GM10847 (cell line): ENCODE data around the gene ZMIZ2.

ENCODE experiments used
- POLR2A ChIP-seq: IDR thresholded peaks from 2 replicates; pipeline ENCODE4 v1.6.1; 2011; ENCODE audit not compliant: insufficient read length; ENCODE audit errors: extremely low read depth

The ZMIZ2 gene

DNA sequence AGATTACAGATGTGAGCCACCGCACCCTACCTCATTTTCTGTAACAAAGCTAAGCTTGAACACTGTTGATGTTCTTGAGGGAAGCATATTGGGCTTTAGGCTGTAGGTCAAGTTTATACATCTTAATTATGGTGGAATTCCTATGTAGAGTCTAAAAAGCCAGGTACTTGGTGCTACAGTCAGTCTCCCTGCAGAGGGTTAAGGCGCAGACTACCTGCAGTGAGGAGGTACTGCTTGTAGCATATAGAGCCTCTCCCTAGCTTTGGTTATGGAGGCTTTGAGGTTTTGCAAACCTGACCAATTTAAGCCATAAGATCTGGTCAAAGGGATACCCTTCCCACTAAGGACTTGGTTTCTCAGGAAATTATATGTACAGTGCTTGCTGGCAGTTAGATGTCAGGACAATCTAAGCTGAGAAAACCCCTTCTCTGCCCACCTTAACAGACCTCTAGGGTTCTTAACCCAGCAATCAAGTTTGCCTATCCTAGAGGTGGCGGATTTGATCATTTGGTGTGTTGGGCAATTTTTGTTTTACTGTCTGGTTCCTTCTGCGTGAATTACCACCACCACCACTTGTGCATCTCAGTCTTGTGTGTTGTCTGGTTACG, 53.9 kb downstream of the ZMIZ2 start:
- TF ChIP-seq POLR2A = no peak

DNA sequence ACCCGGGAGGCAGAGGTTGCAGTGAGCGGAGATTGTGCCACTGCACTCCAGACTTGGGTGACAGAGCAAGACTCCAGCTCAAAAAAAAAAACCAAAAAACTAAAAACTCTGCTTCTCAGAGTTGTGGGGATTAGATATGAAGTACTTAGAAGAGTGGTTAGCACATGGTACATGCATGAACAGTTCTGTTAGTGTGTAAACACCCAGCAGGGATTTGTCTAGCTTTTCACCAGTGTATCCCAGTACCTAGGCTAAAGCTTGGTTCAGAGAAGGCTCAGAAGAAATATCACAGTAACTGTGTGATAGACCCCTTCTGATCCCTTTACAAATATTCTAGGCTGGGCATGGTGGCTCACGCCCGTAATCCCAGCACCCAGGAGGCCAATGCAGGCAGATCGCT, 57.3 kb downstream of the ZMIZ2 start:
- TF ChIP-seq POLR2A = no peak

DNA sequence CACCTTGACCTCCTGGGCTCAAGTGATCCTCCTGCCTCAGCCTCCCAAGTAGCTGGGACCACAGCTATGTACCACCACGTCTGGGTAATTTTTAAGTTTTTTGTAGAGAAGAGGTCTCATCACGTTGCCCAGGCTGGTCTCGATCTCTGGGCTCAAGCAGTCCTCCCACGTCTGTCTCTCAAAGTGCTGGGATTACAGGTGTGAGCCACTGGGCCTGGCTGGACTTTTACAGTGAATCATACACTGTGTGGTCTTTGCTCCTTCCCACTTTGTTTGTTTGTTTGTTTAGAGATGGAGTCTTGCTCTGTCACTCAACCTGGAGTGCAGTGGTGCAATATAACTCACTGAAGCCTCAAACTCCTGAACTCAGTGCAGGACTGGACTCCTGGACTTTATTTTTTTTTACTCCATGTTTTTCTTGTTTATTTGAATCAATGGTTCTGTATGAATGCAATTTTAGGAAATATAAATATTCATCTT, 60.3 kb downstream of the ZMIZ2 start:
- TF ChIP-seq POLR2A = no peak

DNA sequence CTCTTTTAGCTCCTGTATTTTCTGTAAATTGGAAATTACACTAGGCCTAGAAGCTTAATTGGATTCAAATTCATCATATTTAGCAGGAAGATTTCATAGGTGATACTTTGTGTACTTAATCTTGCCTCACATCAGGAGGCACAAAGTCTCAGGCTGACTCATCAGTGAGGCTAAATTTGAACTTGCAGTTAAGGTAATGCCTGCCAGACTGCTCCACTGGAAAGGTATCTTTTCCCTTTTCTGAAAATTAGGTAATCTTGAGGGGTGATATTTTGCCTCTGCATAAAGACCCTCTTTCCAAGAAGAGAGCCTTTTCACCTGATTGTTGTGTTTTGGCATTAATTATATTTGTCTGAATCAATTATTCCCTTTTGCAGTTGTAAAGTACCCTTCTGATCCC, 62.4 kb downstream of the ZMIZ2 start:
- TF ChIP-seq POLR2A = no peak

DNA sequence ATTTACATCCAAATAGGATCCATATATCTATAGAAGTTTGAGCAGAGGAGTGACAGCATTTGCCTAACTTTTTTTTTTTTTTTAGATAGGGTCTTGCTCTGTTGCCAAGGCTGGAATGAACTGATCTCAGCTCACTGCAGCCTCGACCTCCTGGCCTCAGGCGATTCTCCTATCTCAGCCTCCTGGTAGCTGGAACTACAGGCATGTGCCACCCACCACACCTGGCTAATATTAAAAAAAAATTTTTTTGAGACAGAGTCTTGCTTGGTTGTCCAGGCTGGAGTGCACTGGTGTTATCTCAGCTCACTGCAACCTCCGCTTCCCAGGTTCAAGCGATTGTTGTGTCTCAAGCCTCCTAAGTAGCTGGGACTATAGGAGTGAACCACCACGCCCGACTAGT, 62.9 kb downstream of the ZMIZ2 start:
- no peak for TF ChIP-seq POLR2A

DNA sequence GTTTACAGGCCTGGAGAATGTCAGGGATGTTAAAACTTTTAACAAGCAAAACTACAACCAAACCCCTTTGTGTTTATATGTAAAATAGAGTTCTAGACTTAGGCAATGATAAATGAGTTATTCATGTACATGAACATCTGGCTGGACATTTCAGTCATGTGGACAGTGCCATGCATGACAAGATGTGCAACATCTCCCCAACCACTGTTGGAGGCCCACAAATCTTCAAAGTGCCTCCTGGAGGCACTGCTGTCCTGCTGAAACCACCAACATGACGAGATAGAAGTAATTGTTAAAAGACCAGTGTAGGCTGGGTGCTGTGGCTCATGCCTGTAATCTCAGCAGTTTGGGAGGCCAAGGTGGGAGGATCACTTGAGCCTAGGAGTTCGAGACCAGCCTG, 66.3 kb downstream of the ZMIZ2 start:
- TF ChIP-seq POLR2A = no peak

DNA sequence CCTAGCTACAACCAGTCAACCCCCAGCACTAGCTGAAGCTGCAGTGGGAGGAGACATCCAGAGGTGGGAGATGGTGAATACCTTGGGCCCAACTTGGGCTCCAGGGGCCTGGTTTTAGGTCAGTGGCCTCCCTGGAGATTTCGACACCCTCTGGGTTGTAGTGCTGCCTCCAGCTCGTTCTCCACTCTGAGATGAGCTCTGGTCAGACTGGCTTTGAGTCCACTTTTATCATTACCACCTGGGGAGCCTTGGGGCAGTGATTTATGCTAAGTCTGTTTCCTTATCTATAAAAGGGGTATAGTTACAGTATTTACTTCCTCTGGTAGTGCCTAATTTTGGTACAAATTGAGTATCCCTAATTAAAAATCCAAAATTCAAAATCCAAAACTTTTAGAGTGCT, 70.6 kb downstream of the ZMIZ2 start:
- no peak for TF ChIP-seq POLR2A
